Ishikawa (cell line): ENCODE measurements around the gene USH1G.

Experiments
- CEBPB ChIP-seq: IDR thresholded peaks from 2 replicates; pipeline ENCODE4 v1.6.1; 2012
- CREB1 ChIP-seq: IDR thresholded peaks from 2 replicates; pipeline ENCODE4 v1.6.1; 2012; ENCODE audit warnings: low read depth
- EGR1 ChIP-seq: IDR thresholded peaks from 2 replicates; pipeline ENCODE4 v1.6.1; 2012
- EP300 ChIP-seq: IDR thresholded peaks from 2 replicates; pipeline ENCODE4 v1.6.1; 2012; ENCODE audit warnings: borderline replicate concordance
- FOXM1 ChIP-seq: IDR thresholded peaks from 2 replicates; pipeline ENCODE4 v1.6.1; 2012; ENCODE audit warnings: low read depth, borderline replicate concordance
- NFIC ChIP-seq: IDR thresholded peaks from 2 replicates; pipeline ENCODE4 v1.6.1; 2012
- RAD21 ChIP-seq: IDR thresholded peaks from 2 replicates; pipeline ENCODE4 v1.6.1; 2012; ENCODE audit warnings: low read depth
- TAF1 ChIP-seq: IDR thresholded peaks from 2 replicates; pipeline ENCODE4 v1.6.1; 2012; ENCODE audit warnings: low read depth, mild to moderate bottlenecking
- TCF12 ChIP-seq: IDR thresholded peaks from 2 replicates; pipeline ENCODE4 v1.6.1; 2012; ENCODE audit warnings: low read depth
- TEAD4 ChIP-seq: IDR thresholded peaks from 2 replicates; pipeline ENCODE4 v1.6.1; 2012
- YY1 ChIP-seq: IDR thresholded peaks from 2 replicates; pipeline ENCODE4 v1.6.1; 2012; ENCODE audit warnings: low read depth
- ZBTB7A ChIP-seq: IDR thresholded peaks from 2 replicates; pipeline ENCODE4 v1.6.1; 2012; ENCODE audit warnings: low read depth
- TF ChIP-seq, protein P1 (sequence below): IDR thresholded peaks from 2 replicates; pipeline ENCODE4 v1.6.1; 2012
- TF ChIP-seq, protein P2 (sequence below): IDR thresholded peaks from 2 replicates; pipeline ENCODE4 v1.6.1; 2012
- TF ChIP-seq, protein P3 (sequence below): IDR thresholded peaks from 2 replicates; pipeline ENCODE4 v1.6.1; 2012; ENCODE audit warnings: low read depth, mild to moderate bottlenecking

Gene USH1G

DNA sequence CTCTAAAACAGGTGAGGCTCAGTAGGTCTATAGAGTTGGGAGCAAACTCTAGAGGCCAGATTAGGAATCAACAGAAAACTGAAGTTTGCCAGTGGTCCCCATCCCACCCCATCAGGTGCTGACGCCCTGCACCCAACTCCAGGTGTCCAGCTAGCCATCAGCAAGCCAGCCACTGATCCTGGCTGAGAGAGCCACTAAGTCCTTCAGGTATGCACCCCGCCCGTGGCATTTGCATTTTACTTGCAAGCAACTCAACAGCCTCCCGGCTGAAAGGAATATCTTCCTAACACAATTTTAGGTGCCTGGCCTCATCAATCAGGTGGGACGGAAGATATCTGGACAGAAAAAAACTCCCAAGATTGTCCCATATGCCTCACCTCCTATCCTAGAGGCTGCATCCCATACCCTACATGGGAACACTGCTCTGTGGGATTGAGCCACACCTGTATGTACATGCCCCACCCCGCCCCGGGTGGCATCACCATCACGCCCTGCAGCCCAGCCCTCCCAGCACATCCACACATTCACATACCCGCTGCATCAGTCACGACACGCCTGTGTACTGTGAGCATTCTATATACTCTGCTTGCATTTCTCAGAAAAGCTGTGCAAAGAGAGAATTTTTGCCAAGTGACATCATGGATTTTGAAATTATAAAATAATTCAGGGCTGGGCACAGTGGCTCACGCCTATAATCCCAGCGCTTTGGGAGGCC lies 20.9 kb upstream of the USH1G start:
- no peak; the same call in 1 of the 2 replicates for TF ChIP-seq EP300
- no peak for TF ChIP-seq ZBTB7A
- no peak for TF ChIP-seq FOXM1
- TF ChIP-seq, protein P1, sequence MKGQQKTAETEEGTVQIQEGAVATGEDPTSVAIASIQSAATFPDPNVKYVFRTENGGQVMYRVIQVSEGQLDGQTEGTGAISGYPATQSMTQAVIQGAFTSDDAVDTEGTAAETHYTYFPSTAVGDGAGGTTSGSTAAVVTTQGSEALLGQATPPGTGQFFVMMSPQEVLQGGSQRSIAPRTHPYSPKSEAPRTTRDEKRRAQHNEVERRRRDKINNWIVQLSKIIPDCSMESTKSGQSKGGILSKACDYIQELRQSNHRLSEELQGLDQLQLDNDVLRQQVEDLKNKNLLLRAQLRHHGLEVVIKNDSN, result no peak
- peak; percentile 53 for TF ChIP-seq TCF12
- peak; percentile 56; the same call in 1 of the 2 replicates for TF ChIP-seq TEAD4

DNA sequence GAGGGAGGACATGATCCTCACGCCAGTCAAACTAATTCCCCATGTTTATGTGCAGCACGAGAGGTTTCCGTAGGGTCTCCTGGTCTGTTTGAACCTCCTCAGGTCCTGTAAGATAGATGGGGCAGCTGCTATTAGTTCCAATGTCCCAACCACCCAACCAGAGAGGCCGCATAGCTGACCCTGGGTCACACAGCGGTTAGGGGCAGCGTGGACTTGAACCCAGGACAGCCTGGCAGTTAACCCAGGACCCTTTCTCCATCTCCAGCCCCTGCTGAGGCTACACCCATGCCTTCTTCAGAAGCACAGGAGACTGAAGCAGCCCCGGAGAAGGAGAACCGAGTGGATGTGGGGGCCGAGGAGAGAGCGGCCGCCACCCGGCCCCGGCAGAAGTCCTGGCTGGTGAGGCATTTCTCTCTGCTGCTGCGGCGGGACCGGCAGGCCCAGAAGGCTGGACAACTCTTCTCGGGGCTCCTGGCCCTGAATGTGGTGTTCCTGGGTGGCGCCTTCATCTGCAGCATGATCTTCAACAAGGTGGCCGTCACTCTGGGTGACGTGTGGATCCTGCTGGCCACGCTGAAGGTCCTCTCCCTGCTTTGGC lies 18.2 kb upstream of the USH1G start:
- TF ChIP-seq NFIC, result no peak
- TF ChIP-seq TEAD4, result no peak
- no peak for TF ChIP-seq YY1
- no peak for TF ChIP-seq EP300
- TF ChIP-seq TAF1, result no peak
- TF ChIP-seq, protein P2, sequence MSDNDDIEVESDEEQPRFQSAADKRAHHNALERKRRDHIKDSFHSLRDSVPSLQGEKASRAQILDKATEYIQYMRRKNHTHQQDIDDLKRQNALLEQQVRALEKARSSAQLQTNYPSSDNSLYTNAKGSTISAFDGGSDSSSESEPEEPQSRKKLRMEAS, result no peak; the same call in 1 of the 2 replicates

DNA sequence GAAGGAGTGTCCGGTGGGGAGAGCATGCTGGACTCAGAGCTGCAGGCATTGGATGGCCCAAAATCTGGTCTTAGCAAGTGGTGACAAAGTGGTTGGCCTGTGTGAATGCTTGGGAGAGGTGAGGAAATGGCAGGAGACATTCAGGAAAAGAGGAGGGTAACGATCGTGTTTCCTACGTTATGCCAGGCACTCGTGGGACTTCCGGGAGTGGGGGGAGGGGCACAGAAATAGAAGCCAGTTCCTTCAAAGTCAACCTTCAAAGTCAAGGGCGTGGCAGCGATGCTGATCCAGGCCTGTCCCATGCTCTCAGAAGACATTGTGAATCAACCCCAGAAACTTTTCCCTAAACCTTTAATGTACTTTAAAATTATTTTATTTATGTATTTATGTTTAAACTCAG lies 16.5 kb upstream of the USH1G start:
- no peak for TF ChIP-seq RAD21
- no peak for TF ChIP-seq EGR1
- no peak for TF ChIP-seq TEAD4
- no peak for TF ChIP-seq NFIC
- no peak for TF ChIP-seq FOXM1
- TF ChIP-seq, protein P1, result no peak
- TF ChIP-seq, protein P3, sequence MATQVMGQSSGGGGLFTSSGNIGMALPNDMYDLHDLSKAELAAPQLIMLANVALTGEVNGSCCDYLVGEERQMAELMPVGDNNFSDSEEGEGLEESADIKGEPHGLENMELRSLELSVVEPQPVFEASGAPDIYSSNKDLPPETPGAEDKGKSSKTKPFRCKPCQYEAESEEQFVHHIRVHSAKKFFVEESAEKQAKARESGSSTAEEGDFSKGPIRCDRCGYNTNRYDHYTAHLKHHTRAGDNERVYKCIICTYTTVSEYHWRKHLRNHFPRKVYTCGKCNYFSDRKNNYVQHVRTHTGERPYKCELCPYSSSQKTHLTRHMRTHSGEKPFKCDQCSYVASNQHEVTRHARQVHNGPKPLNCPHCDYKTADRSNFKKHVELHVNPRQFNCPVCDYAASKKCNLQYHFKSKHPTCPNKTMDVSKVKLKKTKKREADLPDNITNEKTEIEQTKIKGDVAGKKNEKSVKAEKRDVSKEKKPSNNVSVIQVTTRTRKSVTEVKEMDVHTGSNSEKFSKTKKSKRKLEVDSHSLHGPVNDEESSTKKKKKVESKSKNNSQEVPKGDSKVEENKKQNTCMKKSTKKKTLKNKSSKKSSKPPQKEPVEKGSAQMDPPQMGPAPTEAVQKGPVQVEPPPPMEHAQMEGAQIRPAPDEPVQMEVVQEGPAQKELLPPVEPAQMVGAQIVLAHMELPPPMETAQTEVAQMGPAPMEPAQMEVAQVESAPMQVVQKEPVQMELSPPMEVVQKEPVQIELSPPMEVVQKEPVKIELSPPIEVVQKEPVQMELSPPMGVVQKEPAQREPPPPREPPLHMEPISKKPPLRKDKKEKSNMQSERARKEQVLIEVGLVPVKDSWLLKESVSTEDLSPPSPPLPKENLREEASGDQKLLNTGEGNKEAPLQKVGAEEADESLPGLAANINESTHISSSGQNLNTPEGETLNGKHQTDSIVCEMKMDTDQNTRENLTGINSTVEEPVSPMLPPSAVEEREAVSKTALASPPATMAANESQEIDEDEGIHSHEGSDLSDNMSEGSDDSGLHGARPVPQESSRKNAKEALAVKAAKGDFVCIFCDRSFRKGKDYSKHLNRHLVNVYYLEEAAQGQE, result no peak
- no peak for TF ChIP-seq ZBTB7A
- no peak for TF ChIP-seq CEBPB
- no peak for TF ChIP-seq EP300
- TF ChIP-seq, protein P2, result no peak
- TF ChIP-seq CREB1, result no peak
- no peak for TF ChIP-seq TAF1
- no peak for TF ChIP-seq YY1
- no peak for TF ChIP-seq TCF12

DNA sequence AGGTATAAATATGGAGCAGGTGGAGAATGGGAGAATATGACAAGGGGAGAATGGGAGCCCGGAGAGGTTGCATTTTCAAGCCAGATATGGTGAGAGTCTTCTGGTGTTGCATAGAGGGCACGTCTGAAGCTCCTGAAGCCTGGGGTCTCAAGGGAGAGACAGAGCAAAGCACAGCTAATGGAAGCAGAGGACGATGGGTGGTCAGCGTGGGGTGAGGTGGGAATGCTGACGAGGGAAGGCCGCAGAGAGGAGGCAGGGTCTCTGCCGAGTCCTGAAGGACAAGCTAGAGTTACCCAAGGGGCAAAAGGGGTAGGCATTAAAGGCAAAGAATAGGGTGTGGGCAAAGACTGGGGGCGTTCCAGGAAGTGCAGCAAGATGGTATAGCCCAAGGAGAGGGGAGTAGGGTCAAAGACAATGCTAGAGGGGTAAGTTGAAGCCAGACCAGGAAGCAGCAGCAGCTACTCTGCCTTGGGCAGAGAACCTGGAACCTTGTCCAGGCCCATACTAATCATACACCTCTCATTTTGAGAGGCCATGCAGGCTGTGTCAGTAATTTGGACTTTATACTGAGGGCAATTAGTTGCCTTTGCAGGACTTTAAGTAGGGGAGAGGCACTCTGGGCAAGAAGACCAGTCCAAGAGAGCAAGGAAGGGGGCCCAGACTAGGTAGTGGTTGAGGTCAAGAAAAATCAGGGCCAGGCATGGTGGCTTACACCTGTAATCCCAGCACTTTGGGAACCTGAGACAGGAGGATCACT lies 15.3 kb upstream of the USH1G start:
- TF ChIP-seq, protein P2, result no peak
- no peak for TF ChIP-seq YY1
- no peak for TF ChIP-seq TAF1
- no peak for TF ChIP-seq CREB1
- no peak for TF ChIP-seq EGR1
- no peak for TF ChIP-seq FOXM1
- TF ChIP-seq, protein P3, result no peak; the same call in 1 of the 2 replicates
- TF ChIP-seq CEBPB, result no peak

DNA sequence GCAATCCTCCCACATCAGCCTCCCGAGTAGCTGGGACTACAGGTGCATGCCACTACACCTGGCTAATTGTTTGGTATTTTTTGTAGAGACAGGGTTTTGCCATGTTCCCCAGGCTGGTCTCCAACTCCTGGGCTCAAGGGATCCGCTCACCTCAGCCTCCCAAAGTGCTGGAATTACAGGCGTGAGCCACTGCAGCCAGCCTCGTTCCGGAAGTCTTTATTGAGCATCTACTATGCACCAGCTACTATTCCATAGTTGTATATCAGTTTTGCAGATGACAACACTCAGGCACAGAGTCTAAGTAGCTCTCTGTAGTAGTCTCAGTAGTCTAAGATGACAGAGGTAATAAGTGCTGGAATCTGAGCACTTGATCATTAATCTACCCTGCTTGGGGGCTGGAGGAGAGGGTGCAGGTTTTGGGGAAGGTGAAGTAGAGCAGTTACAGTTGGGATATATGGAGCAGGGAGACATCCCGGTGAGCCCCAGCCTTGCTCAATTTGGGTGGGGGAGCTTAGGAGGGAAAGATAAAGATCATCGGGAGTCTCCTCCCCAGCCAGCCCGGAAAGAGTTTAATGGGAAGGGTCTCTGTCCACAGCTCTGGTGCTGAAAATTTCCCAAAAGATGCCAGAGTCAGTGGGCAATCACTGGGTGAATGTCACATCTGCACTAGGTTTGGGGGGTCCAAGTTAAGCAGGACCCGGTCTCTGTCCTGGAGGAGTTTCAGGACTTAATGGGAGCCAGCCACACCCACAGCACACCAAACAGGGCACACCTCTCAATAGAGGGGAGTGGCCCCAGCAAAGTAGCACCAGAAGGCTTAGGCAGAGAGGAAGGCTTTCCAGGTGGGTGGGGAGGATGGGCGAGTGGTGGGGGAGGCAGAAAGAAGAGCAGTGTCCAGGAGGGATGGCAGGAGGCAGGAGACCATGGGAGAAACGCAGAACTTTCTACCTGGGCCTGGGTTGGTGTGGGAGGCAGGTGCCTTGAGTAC lies 14.3 kb upstream of the USH1G start:
- TF ChIP-seq, protein P3, result peak; percentile 91
- TF ChIP-seq RAD21 (no peak), TAF1 (no peak), EGR1 (no peak), ZBTB7A (peak; percentile 56; the same call in 1 of the 2 replicates), YY1 (no peak)
- TF ChIP-seq, protein P2, result no peak
